ENCODE results near the gene NECTIN1.

DNA sequence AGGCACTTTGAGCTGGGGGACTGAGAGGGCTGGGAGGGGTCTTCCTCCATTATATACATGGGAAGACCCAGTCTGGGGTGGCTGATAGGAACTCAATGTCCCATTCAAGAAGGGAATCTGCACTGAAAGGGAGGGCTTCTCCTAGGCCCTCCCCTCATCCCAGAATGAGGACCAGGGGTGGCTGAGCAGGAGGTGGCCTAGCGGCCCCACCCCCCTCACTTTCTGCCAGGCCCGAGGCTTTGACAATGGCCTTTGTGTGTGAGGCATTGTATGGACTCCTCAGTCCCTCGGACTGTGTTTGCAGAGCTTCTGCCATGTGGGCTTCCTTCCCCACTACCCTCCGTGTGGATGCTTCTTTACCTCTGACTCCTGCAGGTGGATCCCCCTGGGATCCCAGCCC lies 65.7 kb downstream of the NECTIN1 start:
- TF ChIP-seq CTCF (IDR thresholded peaks at IDR 0.05; ENCODE audit: low read length) (no peak), EZH2phosphoT487 (IDR thresholded peaks at IDR 0.05; ENCODE audit: low read length) (no peak)

Measured in MM.1S (cell line).